Erythroblast (primary cell): ENCODE measurements around the gene AUP1.

Source experiments
- GATA1 ChIP-seq: IDR thresholded peaks from 2 replicates; pipeline ENCODE4 v1.6.1; 2011; ENCODE audit warnings: low read depth, mild to moderate bottlenecking, control low read depth, low read length, moderate library complexity
- POLR2A ChIP-seq: IDR thresholded peaks from 2 replicates; pipeline ENCODE4 v1.6.1; 2011; ENCODE audit warnings: mild to moderate bottlenecking, low read length

GRCh38 chr2:74562126-74562775 lies 32.7 kb upstream of the AUP1 start:
- TF ChIP-seq POLR2A (no peak), GATA1 (no peak)
